ENCODE measurements around the gene MSRB1. TPM values are rescaled to one million over a fixed set of nuclear protein-coding genes. Genes with fewer than 3 reads are reported as not detected.

The MSRB1 gene
- total RNA-seq, 1 experiment from 2014 or later = 26.4 TPM

- Mint-ChIP-seq H3K9me3 (no peaks in the 10 kb centered on the region), H3K4me1 (peaks cover 17% of the 10 kb centered on the region), H3K36me3 (peaks cover under 1% of the 10 kb centered on the region; the same call in 1 of the 2 replicates), H3K27me3 (ENCODE audit: low read depth) (peaks cover 24% of the 10 kb centered on the region), H3K4me3 (peak overlapping the region; percentile 76), H3K27ac (no peak overlapping the region)
- peak; percentile 72 for ATAC-seq
- DNase-seq (ENCODE audit: low spot score) = peak; percentile 99
- ChIA-PET POLR2A (interaction anchor here (0.7 to 1.7 kb wide), 5 partner anchors 13 to 163 kb away, joined by 3 to 13 read pairs (median 4); partner anchors contain the start of genes RPS2, TBL3 and TRAF7), CTCF (interaction anchor here (0.5 to 6.4 kb wide), 19 partner anchors 8 to 1209 kb away, joined by 3 to 59 read pairs (median 5); partner anchors contain the start of genes GFER, NTHL1 and TSC2)
- TF ChIP-seq NR1H2 (CRISPR knock-in tag; IDR thresholded peaks at IDR 0.05) (peak; percentile 82), ZNF317 (CRISPR knock-in tag; IDR thresholded peaks at IDR 0.05; ENCODE audit: borderline replicate concordance, low read depth) (peak; percentile 66; the same call in 1 of the 2 replicates), NR3C1 (CRISPR knock-in tag; conservative IDR thresholded peaks at IDR 0.05; ENCODE audit: low read depth) (no peak), STAT6 (CRISPR knock-in tag; conservative IDR thresholded peaks at IDR 0.05; ENCODE audit: low read depth) (no peak), FOXJ3 (CRISPR knock-in tag; IDR thresholded peaks at IDR 0.05; ENCODE audit: borderline replicate concordance) (0 out of 2 replicates have a peak, but pooled peaks have one; percentile 75), NFATC4 (CRISPR knock-in tag; IDR thresholded peaks at IDR 0.05) (no peak), ZNF121 (CRISPR knock-in tag; IDR thresholded peaks at IDR 0.05) (no peak), PRRX2 (CRISPR knock-in tag; IDR thresholded peaks at IDR 0.05) (no peak), ETV6 (CRISPR knock-in tag; IDR thresholded peaks at IDR 0.05) (no peak; the same call in 1 of the 2 replicates), MYBL2 (CRISPR knock-in tag; IDR thresholded peaks at IDR 0.05) (peak; percentile 94), ZNF232 (CRISPR knock-in tag; IDR thresholded peaks at IDR 0.05) (peak; percentile 77; the same call in 1 of the 2 replicates), CBFB (CRISPR knock-in tag; IDR thresholded peaks at IDR 0.05; ENCODE audit: low read depth) (no peak), ZBTB43 (CRISPR knock-in tag; IDR thresholded peaks at IDR 0.05) (peak; percentile 83), ATF6 (CRISPR knock-in tag; IDR thresholded peaks at IDR 0.05) (peak; percentile 77; the same call in 1 of the 2 replicates), USF2 (CRISPR knock-in tag; IDR thresholded peaks at IDR 0.05) (no peak), AFF4 (CRISPR knock-in tag; IDR thresholded peaks at IDR 0.05; ENCODE audit: borderline replicate concordance) (0 out of 2 replicates have a peak, but pooled peaks have one; percentile 51), TCF7 (CRISPR knock-in tag; IDR thresholded peaks at IDR 0.05; ENCODE audit: low read depth) (peak; percentile 91; the same call in 1 of the 2 replicates), ZNF219 (CRISPR knock-in tag; IDR thresholded peaks at IDR 0.05; ENCODE audit: borderline replicate concordance) (peak; percentile 84; the same call in 1 of the 2 replicates), PREB (CRISPR knock-in tag; IDR thresholded peaks at IDR 0.05; ENCODE audit: borderline replicate concordance) (peak; percentile 33; the same call in 1 of the 2 replicates), JUN (CRISPR knock-in tag; IDR thresholded peaks at IDR 0.05) (peak; percentile 95), RORB (CRISPR knock-in tag; IDR thresholded peaks at IDR 0.05) (no peak), NFE2L1 (CRISPR knock-in tag; IDR thresholded peaks at IDR 0.05) (peak; percentile 87; the same call in 1 of the 2 replicates), ZMAT4 (CRISPR knock-in tag; IDR thresholded peaks at IDR 0.05) (no peak), HMGA2 (CRISPR knock-in tag; IDR thresholded peaks at IDR 0.05) (no peak), GABPB1 (CRISPR knock-in tag; IDR thresholded peaks at IDR 0.05) (no peak)
Observed at GRCh38 chr16:1991948-1992703, 49.1 kb upstream of the MSRB1 start.

Data from WTC11 (cell line).